Measurements from ENCODE around the gene DRG2. TPM values are rescaled to one million over a fixed set of nuclear protein-coding genes. Genes with fewer than 3 reads are reported as not detected.

Gene DRG2
- polyA plus RNA-seq, 2 of the 4 experiments (the other 2 are of a cell fraction), result 41.9 to 48.3 TPM

GRCh38 chr17:18140648-18141047 lies 52.9 kb downstream of the DRG2 start (continued):
- TF ChIP-seq HOXA7 (CRISPR knock-in tag; IDR thresholded peaks at IDR 0.05) (no peak), CEBPB (IDR thresholded peaks at IDR 0.05) (no peak), SREBF2 (IDR thresholded peaks at IDR 0.05) (no peak), RFX5 (IDR thresholded peaks at IDR 0.05) (no peak), RCOR1 (IDR thresholded peaks at IDR 0.05; ENCODE audit: low read depth, low read length) (no peak), CHD4 (IDR thresholded peaks at IDR 0.05; ENCODE audit: borderline replicate concordance) (no peak), ZFP36 (IDR thresholded peaks at IDR 0.05; ENCODE audit: borderline replicate concordance, partially characterized antibody) (no peak), HMGXB4 (CRISPR knock-in tag; IDR thresholded peaks at IDR 0.05; ENCODE audit: borderline replicate concordance) (no peak), ELK1 (IDR thresholded peaks at IDR 0.05; ENCODE audit: low read depth, low read length) (no peak)

GRCh38 chr17:18141210-18141803 lies 53.6 kb downstream of the DRG2 start:
- Histone ChIP-seq H3K4me1 (no peaks in the 10 kb centered on the region), H3K4me2 (no peak overlapping the region), H3K27ac (no peak overlapping the region), H3K4me3 (no peak overlapping the region), H3K9me3 (no peaks in the 10 kb centered on the region)
- WGBS (ENCODE audit: missing lambda C conversion rate), result 9% methylated on average over 9 of the region's 9 CpGs
- DNase-seq (ENCODE audit: low read depth in 1 of 2, low spot score in 1 of 2) (peak; percentile 64 to 65), FAIRE-seq (peak; percentile 98), ATAC-seq (peak; percentile 43 to 65; a peak in 4 of 6 replicates)
- ChIA-PET CTCF (interaction anchor here (0.6 to 6.5 kb wide), 32 partner anchors 11 to 122 kb away, joined by 3 to 67 read pairs (median 4); partner anchors contain the start of gene ALKBH5), POLR2A (no interaction called here)
- TF ChIP-seq RAD21 (conservative IDR thresholded peaks at IDR 0.05 in 1 of 2, IDR thresholded peaks at IDR 0.05 in 1 of 2) (peak; percentile 48 to 63; a peak in 3 of 5 replicates), ESRRA (IDR thresholded peaks at IDR 0.05; ENCODE audit: borderline replicate concordance, low read length) (no peak), FOSB (CRISPR knock-in tag; IDR thresholded peaks at IDR 0.05) (no peak), TP53 (CRISPR knock-in tag; IDR thresholded peaks at IDR 0.05) (no peak), CTCF (IDR thresholded peaks at IDR 0.05) (peak; percentile 79), EHF (CRISPR knock-in tag; IDR thresholded peaks at IDR 0.05) (no peak), SMC3 (IDR thresholded peaks at IDR 0.05) (peak; percentile 42), HOXA7 (CRISPR knock-in tag; IDR thresholded peaks at IDR 0.05) (no peak)

- Histone ChIP-seq H3K4me3 (no peak overlapping the region), H3K4me2 (no peak overlapping the region), H3K9me3 (no peaks in the 10 kb centered on the region), H3K27ac (no peak overlapping the region), H3K4me1 (no peaks in the 10 kb centered on the region)
- 85% methylated on average over 3 of the region's 3 CpGs for WGBS (ENCODE audit: missing lambda C conversion rate)
- TF ChIP-seq CEBPB (IDR thresholded peaks at IDR 0.05) (no peak), ZFP36 (IDR thresholded peaks at IDR 0.05; ENCODE audit: borderline replicate concordance, partially characterized antibody) (peak; percentile 55), KDM1A (IDR thresholded peaks at IDR 0.05; ENCODE audit: low read depth) (0 out of 2 replicates have a peak, but pooled peaks have one; percentile 19)
- ChIA-PET CTCF (interaction anchor here (0.8 to 6.5 kb wide), 19 partner anchors 11 to 94 kb away, joined by 3 to 67 read pairs (median 5); partner anchors contain the start of gene ALKBH5), POLR2A (no interaction called here)
- ATAC-seq (no peak), DNase-seq (ENCODE audit: low read depth in 1 of 2, low spot score in 1 of 2) (no peak), FAIRE-seq (no peak)
Measured at GRCh38 chr17:18142417-18142816, 54.7 kb downstream of the DRG2 start.
